Stimulated activated CD8-positive, alpha-beta memory T cell treated with anti-CD3 and anti-CD28 coated beads, Interleukin-7, amount 100 ng/mL, for 24 hours (primary cell): ENCODE measurements around the gene PGBD1.

ENCODE experiments used
- DNase-seq: peaks from one replicate; pipeline ENCODE4 v3.0.0-alpha.2; 2020; ENCODE audit warnings: low read depth

PGBD1 gene

DNA sequence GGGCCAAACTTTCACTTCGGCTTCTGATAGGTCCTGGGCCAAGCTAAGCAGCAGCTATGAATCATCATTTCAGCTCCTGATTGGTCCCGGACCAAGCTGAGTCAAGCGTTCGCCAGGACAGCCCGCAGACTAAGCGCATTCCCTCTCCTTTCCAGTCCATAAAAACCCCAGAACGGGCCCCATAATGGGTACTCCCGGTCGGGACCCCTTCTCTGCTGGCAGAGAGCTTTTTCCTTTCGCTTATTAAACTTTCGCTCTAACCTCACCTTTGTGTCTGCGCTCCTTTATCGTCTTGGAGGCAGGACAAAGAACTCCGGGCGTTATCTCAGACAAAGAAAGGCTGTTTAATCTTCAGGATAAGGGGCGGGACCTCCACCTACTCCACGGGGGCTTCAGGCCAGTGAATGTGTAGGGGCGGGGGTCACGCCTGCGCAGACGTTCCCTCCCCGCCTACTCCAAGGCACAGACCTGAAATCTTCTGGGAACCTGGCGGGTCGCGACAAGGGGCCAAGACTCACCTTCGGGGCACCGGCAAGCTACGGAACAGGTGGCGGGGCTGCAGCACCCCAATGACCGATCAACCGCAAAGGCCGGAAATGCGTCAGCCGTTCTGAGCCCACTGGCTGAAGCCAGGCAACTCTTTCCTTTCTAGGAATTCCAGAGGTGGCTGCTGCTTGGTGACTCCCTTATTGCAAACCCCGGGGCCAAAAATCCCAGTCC, 54.4 kb downstream of the PGBD1 start, which contains the start of gene ZSCAN31:
ZSCAN31 (minus strand) TSS at position 585 of the 720 bp plus-strand sequence. CDS start 6,465 bp downstream, outside the sequence.
- peak; percentile 54 for DNase-seq

DNA sequence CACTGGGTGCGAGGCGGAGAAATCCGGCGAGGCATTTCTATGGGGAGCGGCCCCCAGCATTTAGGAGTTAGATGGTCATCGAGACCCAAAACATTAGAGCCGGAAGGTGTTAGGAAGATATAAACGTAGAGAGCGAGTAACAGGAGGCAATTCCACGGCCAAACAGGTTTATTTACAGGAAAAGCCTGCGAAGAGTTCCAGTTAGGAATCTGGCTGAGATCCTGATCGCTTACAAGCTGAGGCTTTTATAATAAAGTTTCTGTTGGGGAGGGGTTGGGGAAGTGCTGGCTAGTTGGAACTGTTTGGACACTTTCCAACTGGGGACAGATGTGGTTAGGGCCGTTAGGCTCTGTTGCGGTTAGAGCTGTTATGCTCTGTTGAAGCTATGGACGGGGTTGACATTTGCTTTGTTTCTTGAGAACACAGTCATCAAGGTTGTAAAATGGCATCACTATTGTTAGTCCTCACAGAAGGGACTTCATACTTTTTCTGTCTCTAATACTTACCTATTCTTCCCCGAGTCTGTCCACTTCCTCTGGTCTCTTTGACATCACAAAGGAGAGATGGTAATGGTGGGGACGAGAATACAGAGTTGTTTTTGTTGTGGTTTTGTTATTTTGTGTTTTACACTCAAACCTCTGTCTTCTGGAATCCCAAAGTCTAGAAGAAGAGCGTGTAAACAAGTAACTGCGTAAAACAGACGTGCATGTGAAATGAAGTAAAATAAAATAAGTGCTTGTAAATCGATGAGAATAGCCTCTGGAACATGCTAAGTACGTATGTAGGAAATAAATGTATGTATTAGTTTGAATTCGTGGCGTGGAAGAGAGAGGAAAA, 55.1 kb downstream of the PGBD1 start:
- no peak for DNase-seq

DNA sequence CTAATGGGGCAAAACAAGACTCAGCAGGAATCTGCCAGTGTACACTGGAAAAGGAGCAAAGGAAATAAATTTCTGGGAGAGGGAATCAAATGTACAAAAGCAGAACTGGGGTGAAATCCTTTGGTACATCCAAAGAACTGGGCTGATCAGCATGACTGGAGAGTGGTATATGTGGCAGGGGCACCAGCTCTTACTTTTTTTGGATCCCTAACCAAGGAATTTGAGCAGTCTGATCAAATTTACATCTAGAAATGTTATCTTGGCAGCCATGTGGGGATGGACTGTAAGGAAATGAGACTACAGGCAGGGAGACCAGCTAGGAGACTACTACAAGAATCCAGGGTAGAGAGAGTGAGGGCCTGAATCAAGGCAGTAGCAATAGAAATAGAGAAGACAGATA, 55.7 kb downstream of the PGBD1 start:
- no peak for DNase-seq

DNA sequence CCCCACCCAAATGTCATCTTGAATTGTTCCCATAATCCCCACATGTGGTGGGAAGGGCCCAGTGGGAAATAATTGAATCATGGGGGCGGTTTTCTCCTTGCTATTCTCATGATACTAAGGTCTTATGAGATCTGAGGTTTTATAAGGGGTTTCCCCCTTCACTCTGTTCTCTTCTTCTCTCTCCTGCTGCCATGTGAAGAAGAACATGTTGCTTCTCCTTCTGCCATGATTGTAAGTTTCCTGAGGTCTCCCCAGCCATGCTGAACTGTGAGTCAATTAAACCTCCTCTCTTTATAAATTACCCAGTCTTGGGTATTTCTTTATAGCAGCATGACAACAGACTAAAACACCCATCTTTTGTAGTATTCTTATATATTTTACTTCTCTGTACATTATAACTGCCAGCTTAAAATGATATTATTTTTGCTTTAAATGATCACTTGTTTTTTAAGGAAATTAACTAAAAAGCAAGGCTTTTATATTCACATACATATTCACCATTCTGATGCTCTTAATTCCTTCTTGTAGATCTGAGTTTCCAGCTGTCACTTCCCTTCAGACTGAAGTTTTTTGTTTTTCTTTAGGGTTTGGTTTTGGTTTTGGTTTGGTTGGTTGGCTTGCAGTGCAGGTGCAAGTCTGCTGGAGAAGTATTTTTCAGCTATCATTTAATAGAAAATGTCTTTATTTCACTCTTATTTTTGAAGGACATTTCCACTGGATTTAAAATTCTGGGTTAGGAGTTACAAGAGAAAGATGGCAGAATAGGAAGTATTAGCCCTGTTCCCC, 59.1 kb downstream of the PGBD1 start:
- no peak for DNase-seq

DNA sequence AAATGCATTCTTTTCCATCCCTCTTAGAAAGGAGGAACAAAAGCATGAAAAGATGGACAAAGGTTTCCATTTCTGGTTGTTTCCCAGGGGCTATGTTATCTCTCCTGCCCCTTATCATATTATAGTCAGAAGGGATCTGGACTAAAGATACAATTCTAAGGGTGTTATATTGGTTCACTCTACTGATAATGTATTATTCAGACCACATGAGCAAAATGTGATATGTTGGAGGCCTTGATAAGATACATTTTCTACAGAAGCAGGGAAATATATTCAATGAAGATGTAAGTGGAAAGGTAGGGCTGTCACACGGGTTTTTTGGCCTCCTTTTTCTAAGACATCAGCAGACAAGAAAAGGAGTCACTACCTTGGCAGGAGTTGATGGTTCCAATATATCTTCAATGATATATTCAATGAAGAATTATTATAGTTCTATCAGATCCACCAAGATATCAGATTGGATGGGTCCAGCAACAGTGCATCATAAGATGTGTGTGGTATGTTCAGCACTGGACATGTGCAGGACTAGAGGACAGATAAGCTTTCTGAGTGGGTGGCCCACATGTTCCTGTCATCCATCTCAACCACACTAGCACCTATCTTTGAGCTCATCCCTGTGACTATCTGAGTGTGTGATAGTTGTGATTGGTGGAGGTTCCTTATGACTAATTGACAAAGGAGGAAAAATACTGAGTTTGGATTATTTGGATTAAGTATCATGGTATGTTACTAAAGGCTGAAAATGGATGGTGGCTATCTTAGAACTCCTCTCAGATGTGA, 62.7 kb downstream of the PGBD1 start:
- DNase-seq = no peak

DNA sequence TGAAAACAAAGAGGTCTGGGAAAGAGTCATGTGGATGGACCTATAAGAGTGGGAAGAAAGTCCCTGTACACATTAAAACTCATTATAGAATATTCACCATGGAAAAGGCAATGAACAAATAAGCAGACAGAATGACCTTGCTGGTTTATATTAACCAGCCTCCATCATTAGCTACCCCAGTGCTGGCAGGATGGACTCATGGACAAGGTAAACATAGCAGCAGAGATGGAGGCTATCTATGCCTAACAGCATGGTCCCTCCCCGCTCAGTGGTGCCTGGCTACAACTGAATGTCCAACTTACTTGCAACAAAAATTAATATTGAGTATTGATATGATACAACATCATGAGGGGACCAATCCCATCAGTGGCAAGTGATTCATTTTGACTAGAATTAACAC, 63.8 kb downstream of the PGBD1 start:
- no peak for DNase-seq

DNA sequence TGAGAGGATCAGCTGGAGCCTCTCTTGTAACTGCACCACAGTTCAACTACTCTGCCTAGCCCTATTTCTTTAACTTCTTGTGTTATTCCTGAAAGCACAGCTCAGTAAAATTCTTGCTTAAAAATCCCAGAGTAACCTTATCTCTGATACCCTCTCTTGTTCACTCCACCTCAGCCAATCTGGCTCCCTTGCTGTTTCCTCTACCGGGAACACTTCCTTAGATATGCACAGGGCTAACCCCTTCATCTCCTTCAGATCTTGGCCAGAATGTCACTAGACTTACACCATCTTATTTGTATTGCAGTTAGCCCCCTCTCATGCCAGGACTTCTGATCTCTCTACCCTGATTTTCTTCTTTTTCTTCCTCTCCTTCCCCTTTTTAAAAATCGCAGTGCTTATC, 65.7 kb downstream of the PGBD1 start:
- DNase-seq = no peak

DNA sequence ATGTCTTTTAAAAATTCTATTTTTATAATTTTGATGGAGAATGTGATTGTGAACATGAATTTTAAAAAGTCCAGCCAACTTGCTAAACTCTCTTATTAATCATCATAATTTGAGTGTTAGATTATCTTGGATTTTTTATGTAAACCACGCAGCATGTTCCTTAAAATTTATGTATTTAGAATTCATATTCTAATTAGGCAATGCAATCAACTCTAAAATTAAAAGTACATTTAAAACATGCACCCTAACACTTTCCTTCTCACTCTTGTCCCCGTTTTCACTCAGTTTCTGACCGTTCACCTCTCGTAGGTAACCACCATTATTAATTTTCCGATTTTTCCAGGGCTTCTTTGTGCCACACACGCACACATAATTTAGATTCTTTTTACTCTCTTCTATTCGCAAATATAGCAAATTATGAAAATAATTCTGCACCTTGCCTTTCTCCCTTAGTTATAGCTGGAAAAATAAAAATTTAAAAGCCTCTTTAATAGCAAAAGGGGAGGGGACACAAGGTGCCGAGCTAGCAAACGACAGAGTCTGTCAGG, 68.0 kb downstream of the PGBD1 start:
- no peak for DNase-seq

DNA sequence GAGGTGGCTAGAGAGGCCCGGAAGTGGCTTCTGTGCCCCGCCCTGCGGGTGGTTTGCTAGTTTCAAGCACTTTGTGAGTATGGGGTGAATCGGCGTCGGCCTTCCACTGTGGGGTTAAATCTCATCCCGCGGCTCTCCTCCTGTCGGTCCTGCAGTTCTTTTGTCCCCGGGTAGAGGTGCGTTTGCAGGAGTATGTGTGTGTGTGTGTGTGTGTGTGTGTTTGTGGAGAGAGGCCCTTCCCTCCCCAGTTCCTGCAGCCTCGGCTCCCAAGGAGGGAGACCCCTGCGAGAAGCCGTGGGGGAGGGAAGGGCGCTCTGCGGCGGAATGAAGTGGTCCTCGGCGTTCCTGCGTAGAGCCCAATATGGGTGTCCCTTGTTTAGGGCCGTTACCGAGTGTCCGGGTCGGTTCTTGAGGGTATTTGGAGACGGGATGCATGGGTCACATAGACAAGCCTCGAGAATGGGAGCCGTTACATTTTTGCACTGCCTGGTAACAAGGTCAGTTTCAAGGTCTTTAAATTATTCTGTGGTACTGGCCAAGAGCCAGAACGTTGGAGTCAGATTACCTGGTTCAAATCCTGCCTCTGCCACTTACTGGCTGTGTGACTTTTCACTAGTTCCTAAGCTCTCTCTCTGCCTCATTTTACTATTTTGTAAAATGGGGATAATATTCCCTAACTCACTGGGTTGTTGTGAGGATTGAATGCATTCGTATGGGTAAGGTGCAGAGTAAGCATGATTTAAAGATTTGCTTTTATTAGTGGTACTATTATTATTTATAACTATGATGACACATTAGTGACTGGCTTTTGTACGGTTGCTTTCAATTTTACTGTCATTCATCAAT, 68.7 kb downstream of the PGBD1 start, which contains the start of gene ZKSCAN3:
ZKSCAN3 (plus strand) TSS at position 56 of the 846 bp plus-strand sequence. CDS start 9,640 bp downstream, outside the sequence.
- DNase-seq = peak; percentile 71

DNA sequence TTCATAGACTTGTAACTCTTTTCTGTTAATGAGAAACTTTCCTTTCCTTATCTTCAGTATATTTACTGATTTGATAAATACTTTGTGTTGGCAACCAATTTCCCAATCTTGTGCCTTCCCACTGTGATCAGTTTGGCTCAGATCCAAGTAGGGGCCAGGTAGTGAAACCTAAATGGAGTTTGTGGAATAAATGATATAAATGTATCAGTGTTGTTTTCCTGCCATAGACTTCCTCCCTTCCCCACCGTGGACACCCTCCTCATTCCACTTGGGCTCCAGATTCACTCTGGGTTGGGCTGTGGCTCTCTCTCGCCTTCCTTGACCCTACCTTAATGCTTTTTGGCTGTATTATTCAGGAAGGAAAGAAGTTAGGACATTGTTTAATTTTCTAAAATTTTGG, 69.7 kb downstream of the PGBD1 start:
- DNase-seq = no peak

DNA sequence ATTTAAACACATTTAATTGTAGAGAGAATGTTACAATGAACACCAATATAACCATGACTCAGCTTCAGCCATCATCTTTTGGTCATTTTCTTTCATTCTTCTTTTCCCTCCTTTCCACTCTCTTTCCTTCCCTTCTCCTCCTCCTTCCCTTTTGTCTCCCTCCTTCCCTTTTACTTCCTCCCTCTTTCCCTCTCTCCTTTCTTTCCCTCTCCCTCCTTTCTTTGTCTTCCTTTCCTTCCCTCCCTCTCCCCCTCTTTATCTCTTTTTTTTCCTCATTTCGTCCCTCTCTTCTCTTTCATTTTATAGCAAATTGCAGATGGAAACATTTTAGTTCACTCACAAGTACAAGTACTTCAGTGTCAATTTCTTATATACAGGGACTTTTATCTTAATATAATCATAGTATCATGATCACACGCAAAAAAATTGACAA, 70.1 kb downstream of the PGBD1 start:
- DNase-seq = no peak
